SJSA1 (cell line): Measurements from ENCODE around the gene LRRC4C. TPM values are rescaled to one million over a fixed set of nuclear protein-coding genes. Genes with fewer than 3 reads are reported as not detected.
"Not testable (repeated sequence)": the region's sequence is repeated elsewhere in the genome, so short reads cannot be mapped to it uniquely, and the experiment has no call there.

Source experiments
- DNase-seq, 2 experiments: peaks; one replicate each; pipeline ENCODE4 v3.0.0-alpha.2; 2015 to 2020; ENCODE audit warnings: low spot score in 2 of 2, low read depth in 1 of 2
- H3K27ac ChIP-seq: fragments of 250-450 bp; sonication (Bioruptor Pico); 2 replicates; pipeline ENCODE4 v1.5.1; 2020; ENCODE audit warnings: mild to moderate bottlenecking, moderate library complexity
- H3K27me3 ChIP-seq: fragments of 250-450 bp; sonication (Bioruptor Pico); replicated peaks from 2 replicates; pipeline ENCODE4 v1.5.1; 2020; ENCODE audit warnings: mild to moderate bottlenecking, moderate library complexity
- H3K36me3 ChIP-seq: fragments of 250-450 bp; sonication (Bioruptor Pico); 2 replicates; pipeline ENCODE4 v1.5.1; 2020; ENCODE audit warnings: mild to moderate bottlenecking
- H3K4me1 ChIP-seq: fragments of 250-450 bp; sonication (Bioruptor Pico); replicated peaks from 2 replicates; pipeline ENCODE4 v1.6.1; 2021; ENCODE audit warnings: mild to moderate bottlenecking
- H3K4me3 ChIP-seq: fragments of 250-450 bp; sonication (Bioruptor Pico); 2 replicates; pipeline ENCODE4 v1.5.1; 2020; ENCODE audit warnings: mild to moderate bottlenecking
- H3K9me3 ChIP-seq: fragments of 250-450 bp; sonication (Bioruptor Pico); replicated peaks from 2 replicates; pipeline ENCODE4 v1.5.1; 2020; ENCODE audit warnings: mild to moderate bottlenecking
- total RNA-seq: library from RNA; depleted of rRNA; stranded (reverse); fragments of >200 nt; shearing (Covaris generic); gene quantifications from 2 replicates; pipeline ENCODE4 v1.2.3, GENCODE V29; 2014

Gene LRRC4C
- total RNA-seq, 1 experiment from 2014 or later = not detected

- Histone ChIP-seq H3K9me3 (no peaks in the 10 kb centered on the region), H3K27ac (no peak overlapping the region), H3K4me3 (no peak overlapping the region), H3K36me3 (no peaks in the 10 kb centered on the region), H3K4me1 (no peaks in the 10 kb centered on the region), H3K27me3 (no peaks in the 10 kb centered on the region)
- DNase-seq = no peak
Measured at GRCh38 chr11:40183073-40184064, 1276.1 kb downstream of the LRRC4C start.

GRCh38 chr11:40179541-40179940, 1279.9 kb downstream of the LRRC4C start:
- DNase-seq = no peak
- Histone ChIP-seq H3K4me3 (no peak overlapping the region), H3K9me3 (no peaks in the 10 kb centered on the region), H3K27me3 (no peaks in the 10 kb centered on the region), H3K4me1 (no peaks in the 10 kb centered on the region), H3K36me3 (no peaks in the 10 kb centered on the region), H3K27ac (no peak overlapping the region)

- Histone ChIP-seq H3K27ac (no peak overlapping the region), H3K36me3 (no peaks in the 10 kb centered on the region), H3K9me3 (no peaks in the 10 kb centered on the region), H3K4me1 (no peaks in the 10 kb centered on the region), H3K27me3 (no peaks in the 10 kb centered on the region), H3K4me3 (no peak overlapping the region)
- DNase-seq = no peak
Measured at GRCh38 chr11:40178470-40178869, 1281.0 kb downstream of the LRRC4C start.

GRCh38 chr11:40175980-40176379, 1283.5 kb downstream of the LRRC4C start:
- H3K4me3 ChIP-seq = no peak overlapping the region
- no peaks in the 10 kb centered on the region for H3K4me1 ChIP-seq
- H3K9me3 ChIP-seq = no peaks in the 10 kb centered on the region
- H3K36me3 ChIP-seq = no peaks in the 10 kb centered on the region
- no peak overlapping the region for H3K27ac ChIP-seq
- no peak for DNase-seq
- H3K27me3 ChIP-seq = no peaks in the 10 kb centered on the region

- no peaks in the 10 kb centered on the region for H3K27me3 ChIP-seq
- H3K4me3 ChIP-seq = no peak overlapping the region
- no peak overlapping the region for H3K27ac ChIP-seq
- H3K36me3 ChIP-seq = no peaks in the 10 kb centered on the region
- DNase-seq = no peak
- no peaks in the 10 kb centered on the region for H3K9me3 ChIP-seq
- H3K4me1 ChIP-seq = no peaks in the 10 kb centered on the region
Measured at GRCh38 chr11:40170078-40170477, 1289.4 kb downstream of the LRRC4C start.

GRCh38 chr11:40168414-40168813, 1291.0 kb downstream of the LRRC4C start:
- Histone ChIP-seq H3K27ac (no peak overlapping the region), H3K4me3 (no peak overlapping the region), H3K4me1 (no peaks in the 10 kb centered on the region), H3K36me3 (no peaks in the 10 kb centered on the region), H3K9me3 (0 out of 2 replicates have a peak, but pooled peaks cover 3% of the 10 kb centered on the region), H3K27me3 (no peaks in the 10 kb centered on the region)
- DNase-seq = no peak

- not testable (repeated sequence) for H3K27me3 ChIP-seq, H3K9me3 ChIP-seq, H3K4me1 ChIP-seq, H3K4me3 ChIP-seq, H3K36me3 ChIP-seq, H3K27ac ChIP-seq, DNase-seq
Measured at GRCh38 chr11:40167805-40168204, 1291.6 kb downstream of the LRRC4C start.

- Histone ChIP-seq H3K27ac (no peak overlapping the region), H3K4me3 (no peak overlapping the region), H3K27me3 (no peaks in the 10 kb centered on the region), H3K4me1 (no peaks in the 10 kb centered on the region), H3K36me3 (no peaks in the 10 kb centered on the region), H3K9me3 (0 out of 2 replicates have a peak, but pooled peaks cover 3% of the 10 kb centered on the region)
- DNase-seq = no peak
Measured at GRCh38 chr11:40166892-40167291, 1292.6 kb downstream of the LRRC4C start.

GRCh38 chr11:40162901-40163883, 1296.3 kb downstream of the LRRC4C start:
- Histone ChIP-seq H3K4me1 (no peaks in the 10 kb centered on the region), H3K36me3 (no peaks in the 10 kb centered on the region), H3K4me3 (no peak overlapping the region), H3K27ac (no peak overlapping the region), H3K27me3 (no peaks in the 10 kb centered on the region), H3K9me3 (0 out of 2 replicates have a peak, but pooled peaks cover 3% of the 10 kb centered on the region)
- DNase-seq = no peak

GRCh38 chr11:40161854-40162410, 1297.5 kb downstream of the LRRC4C start:
- Histone ChIP-seq H3K4me3 (no peak overlapping the region), H3K27ac (no peak overlapping the region), H3K4me1 (no peaks in the 10 kb centered on the region), H3K36me3 (no peaks in the 10 kb centered on the region), H3K9me3 (0 out of 2 replicates have a peak, but pooled peaks cover 3% of the 10 kb centered on the region), H3K27me3 (no peaks in the 10 kb centered on the region)
- DNase-seq = no peak

GRCh38 chr11:40160418-40160817, 1299.0 kb downstream of the LRRC4C start:
- Histone ChIP-seq H3K27me3 (no peaks in the 10 kb centered on the region), H3K4me1 (no peaks in the 10 kb centered on the region), H3K4me3 (no peak overlapping the region), H3K36me3 (no peaks in the 10 kb centered on the region), H3K9me3 (0 out of 2 replicates have a peak, but pooled peaks cover 3% of the 10 kb centered on the region), H3K27ac (no peak overlapping the region)
- DNase-seq = no peak

GRCh38 chr11:40149721-40150120, 1309.7 kb downstream of the LRRC4C start:
- H3K36me3 ChIP-seq = no peaks in the 10 kb centered on the region
- H3K4me1 ChIP-seq = no peaks in the 10 kb centered on the region
- H3K27ac ChIP-seq = no peak overlapping the region
- no peak for DNase-seq
- H3K4me3 ChIP-seq = no peak overlapping the region
- no peaks in the 10 kb centered on the region for H3K27me3 ChIP-seq
- no peaks in the 10 kb centered on the region for H3K9me3 ChIP-seq

GRCh38 chr11:40140560-40140959, 1318.9 kb downstream of the LRRC4C start:
- H3K27me3 ChIP-seq = no peaks in the 10 kb centered on the region
- no peaks in the 10 kb centered on the region for H3K4me1 ChIP-seq
- no peak for DNase-seq
- H3K4me3 ChIP-seq = no peak overlapping the region
- H3K27ac ChIP-seq = no peak overlapping the region
- H3K36me3 ChIP-seq = no peaks in the 10 kb centered on the region
- no peaks in the 10 kb centered on the region for H3K9me3 ChIP-seq
